GM19372 (cell line): ENCODE measurements around the gene FAM149B1.

Experiments
- ATAC-seq: cut with Tn5 transposase; IDR thresholded peaks from one replicate; pipeline ENCODE4 v1.9.1; 2021; ENCODE audit warnings: mild to moderate bottlenecking, low read depth, moderate library complexity; ENCODE audit not compliant: unreplicated experiment

Gene FAM149B1

GRCh38 chr10:73262880-73263555, 95.1 kb downstream of the FAM149B1 start:
- no peak for ATAC-seq

- no peak for ATAC-seq
Measured at GRCh38 chr10:73263693-73264347, 95.9 kb downstream of the FAM149B1 start.

- ATAC-seq: no peak
Measured at GRCh38 chr10:73264423-73264822, 96.5 kb downstream of the FAM149B1 start.

GRCh38 chr10:73281097-73281496, 113.2 kb downstream of the FAM149B1 start:
- ATAC-seq: no peak

- no peak for ATAC-seq
Measured at GRCh38 chr10:73287441-73287840, 119.5 kb downstream of the FAM149B1 start.

GRCh38 chr10:73289958-73290357, 122.0 kb downstream of the FAM149B1 start:
- no peak for ATAC-seq

GRCh38 chr10:73293461-73293860, 125.5 kb downstream of the FAM149B1 start:
- no peak for ATAC-seq
